HG03108 (cell line): ENCODE measurements around the gene AKAP6.

Experiments
- ATAC-seq: cut with Tn5 transposase; IDR thresholded peaks from one replicate; pipeline ENCODE4 v1.9.1; 2021; ENCODE audit warnings: moderate library complexity; ENCODE audit not compliant: unreplicated experiment

AKAP6 gene

DNA sequence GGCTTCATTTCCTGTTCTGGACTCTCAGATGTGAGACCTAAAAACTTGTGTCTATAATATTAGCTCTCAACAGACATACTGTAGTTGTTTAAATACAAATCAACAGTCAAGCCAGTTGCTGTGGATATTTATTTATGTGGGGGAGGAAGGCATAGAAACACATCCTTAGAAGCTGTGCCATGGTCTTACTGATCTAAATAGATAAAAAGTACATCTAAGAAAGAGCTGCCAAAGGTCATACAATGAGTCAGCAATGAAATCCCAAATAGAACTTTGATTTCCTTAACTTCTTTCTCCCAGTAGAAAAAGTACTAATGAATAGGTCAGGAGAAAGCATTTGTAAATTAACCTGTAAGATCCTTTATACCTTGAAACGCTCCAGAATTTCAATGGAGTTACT is 185.1 kb downstream of the AKAP6 start:
- ATAC-seq: no peak

DNA sequence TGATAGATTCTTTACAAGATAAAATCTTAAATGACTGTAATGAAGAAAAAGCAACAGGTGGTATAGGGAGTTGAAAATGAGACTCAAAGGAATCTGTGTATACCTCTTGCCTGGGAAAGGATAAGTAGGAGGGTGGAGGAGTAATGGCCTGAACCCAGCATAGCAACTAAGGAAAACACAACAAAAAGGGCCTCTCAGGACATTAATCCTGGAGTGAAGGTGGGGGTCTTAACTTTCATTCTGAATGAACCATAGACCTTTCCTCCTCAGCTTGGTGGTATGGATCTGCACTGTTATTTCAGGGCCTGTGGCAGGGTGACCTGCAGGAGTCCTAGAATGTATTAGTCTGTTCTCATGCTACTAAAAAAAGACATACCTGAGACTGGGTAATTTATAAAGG is 185.6 kb downstream of the AKAP6 start:
- ATAC-seq: no peak

DNA sequence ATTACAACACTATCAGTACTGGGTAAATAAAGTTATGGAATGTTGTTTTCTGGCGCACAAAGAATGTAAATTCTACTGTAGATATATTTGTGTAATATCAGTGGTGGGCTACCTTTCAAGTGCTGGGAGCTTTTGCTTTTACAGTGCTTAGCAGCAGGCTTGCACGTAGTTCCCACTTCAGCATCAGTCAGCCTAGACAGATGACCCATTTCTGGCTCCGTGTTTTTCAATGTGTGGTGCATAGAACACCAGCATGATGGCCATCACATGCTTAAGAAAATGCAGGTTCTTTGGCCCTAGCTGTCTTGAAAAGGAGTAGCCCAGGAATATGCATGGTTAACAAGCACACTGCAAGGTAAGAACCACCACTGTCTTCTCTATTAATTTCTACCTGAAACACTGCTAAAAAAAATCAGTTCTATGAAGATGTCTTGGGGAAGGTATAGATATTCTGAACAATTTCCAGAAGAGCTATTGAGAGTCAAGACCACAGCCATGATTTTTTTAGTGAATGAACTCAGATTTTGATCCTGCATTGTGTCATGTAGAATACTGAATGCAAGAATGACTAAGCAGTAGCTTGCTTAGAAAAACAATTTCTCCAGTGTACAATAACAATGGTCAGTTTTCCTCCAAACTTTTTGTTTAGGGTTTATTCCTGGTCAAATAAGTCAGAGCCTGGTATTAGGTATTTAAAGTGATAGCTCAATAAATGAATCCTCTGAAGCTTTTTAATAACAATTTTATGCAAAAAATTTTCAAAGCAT is 195.7 kb downstream of the AKAP6 start:
- ATAC-seq: no peak

DNA sequence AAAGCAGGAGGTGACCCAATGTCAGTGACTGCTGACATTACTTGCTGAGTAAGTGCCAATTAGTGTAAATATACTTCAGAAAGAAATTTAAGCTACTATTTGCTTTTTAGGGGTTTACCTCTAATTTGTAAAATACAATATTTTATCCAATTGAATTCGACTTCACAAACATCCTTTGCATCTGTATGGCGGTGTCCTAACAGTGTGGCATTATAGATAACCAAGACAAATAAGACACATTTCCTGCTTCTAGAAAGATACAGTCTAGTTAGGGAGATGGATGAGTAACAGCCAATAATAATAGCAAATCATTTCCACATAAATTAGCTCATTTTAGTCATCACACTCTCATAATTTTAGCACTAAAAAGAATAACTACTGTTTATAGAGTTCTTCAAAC is 196.5 kb downstream of the AKAP6 start:
- ATAC-seq: no peak

DNA sequence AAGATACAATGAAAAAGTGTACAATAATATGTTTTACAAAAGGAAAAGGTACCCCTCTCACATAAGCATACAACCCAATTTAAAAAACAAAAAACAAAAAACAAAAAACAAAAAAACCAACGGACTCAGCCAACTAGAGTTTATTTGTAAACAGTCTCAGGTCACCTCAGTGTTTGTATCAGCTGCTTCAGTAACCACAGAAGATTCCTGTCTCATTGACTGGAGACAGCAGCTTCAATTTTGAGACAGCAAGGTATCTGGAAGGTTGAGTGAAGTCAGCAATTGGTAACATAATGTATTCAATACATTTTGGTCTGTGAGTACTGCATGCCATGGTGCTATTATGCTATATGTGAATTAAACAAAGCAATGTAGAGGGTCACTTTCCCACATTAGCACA is 201.7 kb downstream of the AKAP6 start:
- no peak for ATAC-seq

DNA sequence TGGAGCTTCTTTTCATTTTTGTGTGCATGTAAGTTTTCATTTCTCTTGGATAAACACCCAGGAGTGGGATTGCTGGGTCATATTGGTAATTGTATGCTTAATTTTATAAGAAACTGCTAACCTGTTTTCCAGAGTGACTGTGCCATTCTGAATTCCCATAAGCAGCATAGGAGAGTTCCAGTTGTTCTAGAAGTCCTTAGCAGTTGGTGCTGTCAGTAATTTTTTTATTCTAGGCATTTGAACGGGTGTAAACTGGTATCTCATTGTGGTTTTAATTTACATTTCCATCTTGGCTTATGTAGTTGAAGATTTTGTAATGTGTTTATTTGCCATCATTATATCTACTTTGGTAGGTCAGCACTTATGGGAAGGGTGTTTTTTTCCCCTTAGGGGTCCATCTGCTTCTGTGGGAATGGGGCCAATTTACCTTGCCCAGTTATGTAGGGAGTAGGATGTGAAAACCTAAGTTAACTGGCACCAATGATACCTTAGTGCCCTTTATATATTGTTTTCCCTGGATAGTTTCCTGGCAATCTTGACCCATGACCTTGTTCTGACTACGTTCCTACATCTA is 202.9 kb downstream of the AKAP6 start:
- ATAC-seq: no peak

DNA sequence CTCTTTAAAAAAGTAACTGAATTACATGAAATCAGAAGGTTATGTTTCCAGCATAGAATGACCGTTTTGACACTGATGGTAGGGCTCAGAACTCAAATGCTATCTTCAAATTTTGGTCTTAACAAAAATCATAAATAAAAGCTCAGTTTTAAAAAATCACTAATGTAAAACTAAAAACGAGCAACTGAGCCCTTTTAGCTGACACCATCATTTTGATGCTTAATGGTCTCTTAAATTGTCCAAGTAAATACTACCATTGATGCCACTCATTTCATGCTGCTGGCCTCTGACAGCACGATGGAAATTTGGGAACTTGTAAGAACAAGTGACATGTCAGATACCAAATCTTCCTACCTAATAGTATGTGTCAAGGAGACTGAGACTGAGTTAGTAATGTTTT is 205.0 kb downstream of the AKAP6 start:
- no peak for ATAC-seq

DNA sequence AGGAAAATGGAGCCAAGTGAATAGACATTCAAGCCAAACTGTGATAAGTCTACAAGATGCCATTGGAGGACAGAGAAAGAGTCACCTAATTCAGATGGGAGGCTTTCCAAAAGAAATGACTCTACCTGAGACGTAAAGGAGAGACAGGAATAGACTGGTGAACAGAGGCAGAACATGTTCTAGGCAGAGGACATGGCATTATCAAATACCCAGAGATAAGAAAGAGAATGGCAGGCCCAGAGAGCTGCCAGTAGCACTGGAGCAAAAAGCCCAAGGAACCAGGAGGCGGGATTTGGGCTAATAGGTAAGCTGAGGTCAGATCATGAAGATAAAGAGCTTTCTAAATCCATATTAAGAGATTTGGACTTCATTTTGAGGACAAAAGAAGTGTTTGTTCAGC is 207.1 kb downstream of the AKAP6 start:
- ATAC-seq: no peak

DNA sequence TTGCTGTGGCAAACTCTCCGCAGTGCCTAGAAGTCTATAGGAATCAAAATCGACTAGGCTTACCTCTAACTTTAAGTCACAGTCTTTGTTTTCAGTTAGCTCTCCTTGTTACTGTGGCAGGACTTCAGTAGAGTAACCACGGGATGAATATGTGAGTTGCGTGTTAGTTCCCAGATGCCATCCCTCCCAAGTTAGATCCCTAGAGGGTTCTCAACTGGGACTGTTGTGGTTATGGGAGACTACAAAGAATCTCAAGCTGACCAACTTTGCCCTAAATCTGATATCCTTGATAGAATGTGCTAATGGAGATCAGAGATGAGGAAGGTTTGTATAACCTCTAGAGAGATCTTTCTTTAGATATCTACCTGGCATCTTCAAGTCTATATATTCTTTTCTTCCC is 208.1 kb downstream of the AKAP6 start:
- no peak for ATAC-seq

DNA sequence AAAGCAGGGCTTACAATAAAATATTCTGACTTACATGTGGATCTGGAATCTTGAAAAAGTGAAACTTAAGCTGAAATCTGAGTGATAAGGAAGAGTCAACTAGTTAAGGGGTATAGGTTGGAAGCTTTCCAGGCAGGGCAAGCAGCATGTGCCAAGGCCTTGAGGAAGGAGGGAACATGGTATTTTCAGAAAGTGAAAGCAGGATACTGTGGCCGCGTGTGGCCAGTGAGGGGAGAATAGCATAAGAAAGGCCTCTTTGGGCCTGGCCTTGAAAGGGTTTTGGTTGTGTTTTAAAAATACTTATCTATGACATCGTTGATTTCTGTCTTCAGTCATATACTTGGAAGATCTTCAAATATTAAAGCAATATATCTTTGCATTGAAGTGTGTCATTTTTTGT is 213.4 kb downstream of the AKAP6 start:
- no peak for ATAC-seq

DNA sequence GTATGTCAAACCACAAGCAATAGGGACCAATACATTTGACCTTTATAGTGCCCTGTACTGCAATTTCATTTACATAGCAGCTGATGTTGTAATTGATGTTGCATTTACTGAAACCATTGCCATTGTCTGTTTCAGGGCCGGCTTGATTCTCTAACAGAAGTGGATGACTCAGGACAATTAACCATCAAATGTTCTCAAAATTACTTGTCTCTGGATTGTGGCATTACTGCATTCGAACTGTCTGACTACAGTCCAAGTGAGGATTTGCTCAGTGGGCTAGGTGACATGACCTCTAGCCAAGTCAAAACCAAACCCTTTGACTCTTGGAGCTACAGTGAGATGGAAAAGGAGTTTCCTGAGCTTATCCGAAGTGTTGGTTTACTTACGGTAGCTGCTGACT is 216.0 kb downstream of the AKAP6 start:
- no peak for ATAC-seq

DNA sequence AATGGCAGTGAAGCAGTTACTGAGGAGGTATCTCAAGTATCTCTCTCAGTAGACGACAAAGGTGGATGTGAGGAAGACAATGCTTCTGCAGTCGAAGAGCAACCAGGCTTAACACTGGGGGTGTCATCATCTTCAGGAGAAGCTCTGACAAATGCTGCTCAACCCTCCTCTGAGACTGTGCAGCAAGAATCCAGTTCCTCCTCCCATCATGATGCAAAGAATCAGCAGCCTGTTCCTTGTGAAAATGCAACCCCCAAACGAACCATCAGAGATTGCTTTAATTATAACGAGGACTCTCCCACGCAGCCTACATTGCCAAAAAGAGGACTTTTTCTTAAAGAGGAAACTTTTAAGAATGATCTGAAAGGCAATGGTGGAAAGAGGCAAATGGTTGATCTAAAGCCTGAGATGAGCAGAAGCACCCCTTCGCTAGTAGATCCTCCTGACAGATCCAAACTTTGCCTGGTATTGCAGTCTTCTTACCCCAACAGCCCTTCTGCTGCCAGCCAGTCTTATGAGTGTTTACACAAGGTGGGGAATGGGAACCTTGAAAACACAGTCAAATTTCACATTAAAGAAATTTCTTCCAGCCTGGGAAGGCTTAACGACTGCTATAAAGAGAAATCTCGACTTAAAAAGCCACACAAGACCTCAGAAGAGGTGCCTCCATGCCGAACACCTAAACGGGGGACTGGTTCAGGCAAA is 216.6 kb downstream of the AKAP6 start:
- ATAC-seq: no peak

DNA sequence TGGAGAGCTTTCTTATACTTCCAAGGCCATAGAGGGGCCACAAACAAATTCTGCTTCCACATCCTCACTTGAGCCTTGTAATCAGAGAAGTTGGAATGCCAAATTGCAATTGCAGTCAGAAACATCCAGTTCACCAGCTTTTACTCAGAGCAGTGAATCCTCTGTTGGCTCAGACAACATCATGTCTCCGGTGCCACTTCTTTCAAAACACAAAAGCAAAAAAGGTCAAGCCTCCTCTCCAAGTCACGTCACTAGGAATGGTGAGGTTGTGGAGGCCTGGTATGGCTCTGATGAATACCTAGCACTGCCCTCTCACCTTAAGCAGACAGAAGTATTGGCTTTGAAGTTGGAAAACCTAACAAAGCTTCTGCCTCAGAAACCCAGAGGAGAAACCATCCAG is 217.1 kb downstream of the AKAP6 start:
- ATAC-seq: no peak

DNA sequence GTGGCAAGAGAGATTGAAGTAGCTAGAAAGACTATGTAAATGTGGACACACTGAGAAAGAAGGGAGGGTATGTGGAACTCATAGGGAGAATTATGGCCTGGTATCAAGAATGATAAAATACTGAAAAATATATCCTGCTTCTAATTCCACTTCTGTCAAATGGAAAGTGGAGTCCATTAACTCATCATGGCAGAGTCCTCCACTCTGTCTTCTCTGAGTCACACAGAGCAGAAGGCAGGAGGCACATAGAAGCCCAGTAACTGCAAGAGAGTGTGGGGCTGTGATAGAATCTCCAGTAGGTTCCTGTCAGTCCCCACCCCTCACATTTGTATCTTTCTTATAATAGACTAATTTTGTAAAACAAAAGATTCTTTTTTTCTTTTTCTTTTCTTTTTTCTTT is 223.7 kb downstream of the AKAP6 start:
- no peak for ATAC-seq

DNA sequence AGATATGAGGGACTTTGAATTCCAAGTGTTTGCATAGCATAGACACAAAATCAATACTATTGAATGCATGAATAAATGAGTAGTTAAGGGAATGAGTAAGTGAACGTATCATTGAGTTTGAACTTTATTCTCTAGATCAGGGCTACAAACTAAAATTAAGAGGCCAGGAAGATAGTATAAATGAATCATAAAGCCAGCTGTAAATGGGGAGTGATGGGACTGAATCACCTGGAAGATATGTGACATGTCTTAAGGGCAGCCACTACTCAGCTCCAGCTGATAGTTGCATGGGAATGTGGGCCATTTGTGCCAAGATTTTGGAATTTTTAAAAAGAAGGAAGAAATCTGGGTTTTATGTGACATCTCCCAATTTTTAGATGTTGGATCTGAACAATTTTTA is 229.9 kb downstream of the AKAP6 start:
- ATAC-seq: no peak

DNA sequence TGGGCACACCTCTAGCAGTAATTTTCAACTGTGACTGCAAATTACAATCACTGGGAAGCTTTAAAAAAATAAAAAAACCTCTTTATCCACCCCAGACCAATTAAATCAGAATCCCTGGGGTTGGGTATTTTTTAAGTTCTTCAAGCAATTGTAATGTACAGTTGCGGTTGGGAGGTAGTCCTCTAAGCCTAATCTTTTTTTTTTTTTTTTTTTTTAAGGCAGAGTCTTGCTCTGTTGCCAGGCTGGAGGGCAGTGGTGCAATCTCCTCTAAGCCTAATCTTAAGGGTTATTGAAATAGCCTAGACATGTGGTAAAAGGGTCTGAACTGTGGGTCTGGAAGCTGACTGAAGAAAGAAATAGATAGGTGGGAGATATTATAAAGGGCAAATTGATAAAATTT is 230.5 kb downstream of the AKAP6 start:
- no peak for ATAC-seq

DNA sequence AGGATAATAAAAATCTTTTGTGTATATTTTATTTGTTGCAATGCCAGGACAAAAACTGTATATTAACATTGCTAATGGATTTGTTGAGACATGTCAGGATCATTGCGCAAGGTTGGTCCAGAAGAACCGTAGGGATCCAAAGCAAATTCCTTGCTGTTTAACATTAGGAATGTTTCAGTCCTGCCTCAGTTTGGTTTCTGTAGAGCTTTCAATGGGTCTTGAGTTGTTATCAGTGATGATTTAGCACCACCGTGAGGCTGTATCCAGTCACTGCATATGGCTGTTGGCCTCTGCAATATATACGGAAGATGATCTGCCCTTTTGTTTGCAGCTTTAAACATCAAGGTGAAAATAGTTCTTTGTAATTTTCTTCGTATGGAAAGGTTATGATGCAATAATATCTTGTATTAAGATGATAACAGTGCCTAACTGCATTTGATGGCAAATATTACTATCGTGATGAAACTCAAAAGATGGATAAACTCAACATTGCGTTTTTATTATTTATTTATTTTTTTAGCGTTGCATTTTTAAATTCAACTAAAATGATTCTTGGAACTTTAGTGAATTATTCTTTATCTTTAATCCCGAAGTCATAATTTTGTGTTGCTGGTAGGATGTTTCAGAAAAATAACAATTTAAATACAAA is 231.2 kb downstream of the AKAP6 start:
- no peak for ATAC-seq

DNA sequence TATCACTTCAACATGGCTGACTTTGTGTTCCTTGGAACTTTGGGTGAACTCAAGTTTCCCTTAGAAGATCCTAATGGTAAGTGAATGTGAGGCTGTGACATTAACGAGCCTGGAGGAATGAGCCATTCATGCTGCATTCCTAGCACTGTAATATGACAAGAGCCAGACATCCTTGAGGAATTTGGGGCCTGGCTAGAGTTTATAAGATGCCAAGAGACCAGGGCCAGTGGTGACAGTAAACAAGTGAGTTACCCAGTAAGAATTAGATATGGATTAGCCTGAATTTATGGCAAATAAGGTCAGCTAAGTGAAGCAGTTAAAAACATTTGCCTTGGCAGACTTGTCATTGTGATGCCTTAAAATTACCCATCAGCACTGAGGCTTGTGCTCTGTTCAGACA is 232.4 kb downstream of the AKAP6 start:
- ATAC-seq: no peak

DNA sequence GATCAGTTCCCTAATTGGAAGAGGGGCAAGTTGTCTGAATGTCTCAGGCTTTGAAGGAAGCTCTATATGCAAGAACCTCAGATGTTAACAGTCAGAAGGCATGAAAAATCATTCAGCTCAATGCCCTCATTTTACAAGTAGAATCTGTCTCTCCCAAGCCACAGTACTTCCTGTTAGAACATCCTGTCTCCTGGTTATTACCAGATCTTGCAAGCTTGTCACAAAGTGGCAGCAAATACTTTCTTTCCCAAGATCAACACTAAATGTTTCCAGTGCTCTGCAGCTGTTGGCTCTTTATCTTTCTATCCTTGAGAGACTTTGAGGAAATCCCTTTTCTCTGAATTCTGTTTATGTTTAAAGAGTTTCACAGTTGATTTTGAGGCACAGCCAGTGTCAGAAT is 235.5 kb downstream of the AKAP6 start:
- no peak for ATAC-seq

DNA sequence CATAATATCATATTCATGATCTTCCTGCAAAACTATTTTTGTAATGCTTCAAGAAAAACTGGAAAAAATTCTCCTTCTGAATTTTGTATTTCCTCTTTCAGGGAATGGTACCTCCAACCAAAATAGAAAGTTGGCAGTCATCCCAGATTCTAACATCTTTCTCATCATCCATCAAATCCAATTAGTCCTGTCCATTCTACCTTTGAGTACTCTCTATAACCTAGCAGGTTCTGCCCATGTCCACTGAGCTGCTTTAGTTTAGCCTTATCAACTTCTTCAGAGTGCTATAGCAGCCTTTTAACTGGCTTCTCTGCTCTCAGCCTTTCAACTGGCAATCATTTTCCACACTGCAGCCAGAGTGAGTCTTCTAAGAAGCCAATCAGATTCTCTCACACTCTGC is 236.2 kb downstream of the AKAP6 start:
- ATAC-seq: no peak

DNA sequence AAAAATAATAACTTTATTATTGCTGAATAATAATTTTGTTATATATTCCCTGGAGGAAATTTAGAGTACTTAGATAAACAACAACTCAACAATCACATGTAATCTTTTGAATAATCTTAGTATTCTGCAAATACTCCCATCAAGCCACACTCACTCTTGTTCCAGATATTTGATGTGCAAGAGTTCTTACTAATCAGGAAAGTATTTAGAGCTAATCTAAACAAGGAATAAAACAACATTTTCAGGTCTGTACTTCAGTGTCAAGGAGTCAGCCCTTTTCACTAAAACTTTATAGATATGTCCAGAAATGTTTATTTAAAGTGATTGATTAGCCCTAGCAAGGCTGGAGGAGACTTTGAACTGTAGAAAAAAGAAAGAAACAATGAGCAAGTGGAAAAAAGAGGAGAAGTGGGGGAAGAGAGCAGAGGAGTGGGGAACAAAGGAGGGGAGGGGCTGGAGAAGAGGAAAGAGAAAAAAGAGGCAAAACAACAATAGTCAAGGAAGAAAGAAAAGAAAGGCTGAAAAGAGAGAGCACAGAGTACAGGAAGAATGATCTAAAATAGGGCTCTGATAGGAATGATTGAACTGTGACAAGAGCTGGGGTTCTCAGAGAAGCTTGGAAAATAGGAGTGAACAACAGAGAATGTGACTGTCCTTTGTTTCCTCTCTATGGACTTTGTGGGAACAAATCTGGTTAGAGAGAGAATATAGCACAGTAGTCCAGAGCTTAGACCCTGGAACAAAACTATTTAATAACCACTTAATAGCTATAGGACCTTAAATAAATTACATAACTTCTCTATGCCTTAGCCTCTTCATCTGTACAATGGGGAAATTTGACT is 238.7 kb downstream of the AKAP6 start:
- no peak for ATAC-seq
